HG03280 (cell line): ENCODE data around the gene FOXL3.

Experiments
- ATAC-seq: cut with Tn5 transposase; IDR thresholded peaks from one replicate; pipeline ENCODE4 v1.9.1; 2021; ENCODE audit warnings: mild to moderate bottlenecking, moderate library complexity; ENCODE audit not compliant: unreplicated experiment

Gene FOXL3

GRCh38 chr7:318878-319661 lies 29.1 kb downstream of the FOXL3 start:
- ATAC-seq = no peak

- no peak for ATAC-seq
Observed at GRCh38 chr7:320297-320696, 30.3 kb downstream of the FOXL3 start.

GRCh38 chr7:322111-322671 lies 32.2 kb downstream of the FOXL3 start:
- peak; percentile 74 for ATAC-seq

GRCh38 chr7:322708-323111 lies 32.7 kb downstream of the FOXL3 start:
- ATAC-seq = no peak

GRCh38 chr7:323410-323809 lies 33.4 kb downstream of the FOXL3 start:
- no peak for ATAC-seq

- no peak for ATAC-seq
Observed at GRCh38 chr7:324011-324410, 34.0 kb downstream of the FOXL3 start.

GRCh38 chr7:325051-325798 lies 35.3 kb downstream of the FOXL3 start:
- ATAC-seq = no peak

- no peak for ATAC-seq
Observed at GRCh38 chr7:325811-326210, 35.8 kb downstream of the FOXL3 start.

- ATAC-seq = no peak
Observed at GRCh38 chr7:326273-326672, 36.3 kb downstream of the FOXL3 start.

- no peak for ATAC-seq
Observed at GRCh38 chr7:326809-327232, 36.9 kb downstream of the FOXL3 start.

GRCh38 chr7:327233-327931 lies 37.4 kb downstream of the FOXL3 start:
- no peak for ATAC-seq

- no peak for ATAC-seq
Observed at GRCh38 chr7:327991-328702, 38.2 kb downstream of the FOXL3 start.

GRCh38 chr7:329691-330281 lies 39.8 kb downstream of the FOXL3 start:
- no peak for ATAC-seq

- ATAC-seq = no peak
Observed at GRCh38 chr7:330511-331230, 40.7 kb downstream of the FOXL3 start.

- no peak for ATAC-seq
Observed at GRCh38 chr7:332020-332517, 42.1 kb downstream of the FOXL3 start.

- no peak for ATAC-seq
Observed at GRCh38 chr7:332646-333392, 42.8 kb downstream of the FOXL3 start.

GRCh38 chr7:333393-333764 lies 43.4 kb downstream of the FOXL3 start:
- ATAC-seq = no peak

- no peak for ATAC-seq
Observed at GRCh38 chr7:334618-335357, 44.8 kb downstream of the FOXL3 start.
